ENCODE results near the gene LRRC4C.

DNA sequence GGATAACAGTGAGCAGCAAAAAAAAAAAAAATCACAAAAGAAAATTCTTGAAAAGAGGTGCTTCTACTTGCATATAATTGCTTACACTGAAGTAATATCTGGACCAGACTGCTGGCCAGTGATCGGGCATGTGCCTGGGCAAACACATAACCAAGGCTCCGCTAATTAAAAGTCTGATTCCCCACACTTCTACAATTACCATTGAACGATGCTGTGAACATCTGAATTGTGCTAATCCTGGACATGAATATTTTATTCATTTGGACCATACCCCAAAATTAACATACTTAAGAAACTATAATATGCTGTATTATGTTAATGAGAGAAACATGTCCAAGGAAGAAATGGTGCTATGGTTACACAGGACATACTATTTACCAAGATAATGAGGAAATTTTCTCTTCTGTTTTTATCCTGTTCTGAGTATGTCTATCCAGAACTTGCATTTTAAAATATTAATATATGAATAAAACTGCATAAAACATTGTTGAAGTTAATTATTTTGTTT, 69.8 kb downstream of the LRRC4C start:
- no peak for TF ChIP-seq EZH2 (IDR thresholded peaks at IDR 0.05)
- TF ChIP-seq, protein P1, sequence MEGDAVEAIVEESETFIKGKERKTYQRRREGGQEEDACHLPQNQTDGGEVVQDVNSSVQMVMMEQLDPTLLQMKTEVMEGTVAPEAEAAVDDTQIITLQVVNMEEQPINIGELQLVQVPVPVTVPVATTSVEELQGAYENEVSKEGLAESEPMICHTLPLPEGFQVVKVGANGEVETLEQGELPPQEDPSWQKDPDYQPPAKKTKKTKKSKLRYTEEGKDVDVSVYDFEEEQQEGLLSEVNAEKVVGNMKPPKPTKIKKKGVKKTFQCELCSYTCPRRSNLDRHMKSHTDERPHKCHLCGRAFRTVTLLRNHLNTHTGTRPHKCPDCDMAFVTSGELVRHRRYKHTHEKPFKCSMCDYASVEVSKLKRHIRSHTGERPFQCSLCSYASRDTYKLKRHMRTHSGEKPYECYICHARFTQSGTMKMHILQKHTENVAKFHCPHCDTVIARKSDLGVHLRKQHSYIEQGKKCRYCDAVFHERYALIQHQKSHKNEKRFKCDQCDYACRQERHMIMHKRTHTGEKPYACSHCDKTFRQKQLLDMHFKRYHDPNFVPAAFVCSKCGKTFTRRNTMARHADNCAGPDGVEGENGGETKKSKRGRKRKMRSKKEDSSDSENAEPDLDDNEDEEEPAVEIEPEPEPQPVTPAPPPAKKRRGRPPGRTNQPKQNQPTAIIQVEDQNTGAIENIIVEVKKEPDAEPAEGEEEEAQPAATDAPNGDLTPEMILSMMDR (IDR thresholded peaks at IDR 0.05): no peak
